Loucy (cell line): ENCODE measurements around the gene ZDHHC11.
"Not testable (repeated sequence)": the region's sequence is repeated elsewhere in the genome, so short reads cannot be mapped to it uniquely, and the experiment has no call there.

Experiments used
- CTCF ChIP-seq: fragments of 200-600 bp; sonication (generic); conservative IDR thresholded peaks from 2 replicates; pipeline ENCODE4 v1.5.1; 2014; ENCODE audit warnings: mild to moderate bottlenecking, antibody characterized with exemption, low read length
- EZH2phosphoT487 ChIP-seq: fragments of 200-600 bp; IDR thresholded peaks from 2 replicates; pipeline ENCODE4 v1.6.1; 2018; ENCODE audit warnings: antibody characterized with exemption, mild to moderate bottlenecking, moderate library complexity, borderline replicate concordance

GRCh38 chr5:837621-838121 lies 13.1 kb downstream of the ZDHHC11 start:
- not testable (repeated sequence) for TF ChIP-seq CTCF, EZH2phosphoT487
